GM12892 (cell line): ENCODE results near the gene VWA2.

Experiments
- POLR2AphosphoS5 ChIP-seq: IDR thresholded peaks from 2 replicates; pipeline ENCODE4 v1.6.1; 2011; ENCODE audit warnings: low read depth, low read length, control low read depth
- TAF1 ChIP-seq: IDR thresholded peaks from 2 replicates; pipeline ENCODE4 v1.6.1; 2011; ENCODE audit warnings: low read depth, mild to moderate bottlenecking, control low read depth, low read length, borderline replicate concordance

DNA sequence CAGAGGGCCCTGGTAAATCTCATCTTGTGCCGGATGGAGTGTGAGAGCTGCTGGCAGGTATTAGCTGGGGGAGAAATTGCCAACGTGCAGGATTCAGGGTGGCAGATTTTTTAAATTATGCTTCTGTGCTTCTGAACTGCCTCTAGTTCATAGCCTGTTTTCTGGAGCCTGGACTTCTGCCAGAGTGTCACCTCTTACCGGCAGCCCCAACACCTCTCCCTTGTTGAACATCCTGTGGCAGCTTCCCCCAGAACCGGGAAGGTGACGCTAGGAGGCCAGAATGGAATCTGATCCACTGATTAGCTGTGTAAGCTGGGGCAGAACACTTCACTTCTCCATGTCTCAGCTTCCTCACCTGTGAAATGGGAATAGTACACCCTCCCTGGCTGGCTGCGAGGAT is 5.1 kb downstream of the VWA2 start:
- TF ChIP-seq TAF1, result no peak
- no peak for TF ChIP-seq POLR2AphosphoS5
